Loucy (cell line): ENCODE data around the gene CCIN.

Experiments
- H2AFZ ChIP-seq: fragments of 200-600 bp; sonication (generic); 2 replicates; pipeline ENCODE4 v1.6.0; 2016; ENCODE audit warnings: antibody characterized with exemption, mild to moderate bottlenecking, low read length, moderate library complexity
- H3F3A ChIP-seq: fragments of 200-600 bp; 2 replicates; pipeline ENCODE4 v1.6.0; 2016; ENCODE audit warnings: antibody characterized with exemption, low read depth, mild to moderate bottlenecking
- H3K27me3 ChIP-seq: fragments of 200-600 bp; sonication (generic); 2 replicates; pipeline ENCODE4 v1.6.1; 2014; ENCODE audit warnings: low read length, mild to moderate bottlenecking; ENCODE audit not compliant: insufficient read depth, poor library complexity, severe bottlenecking
- H3K36me3 ChIP-seq: fragments of 200-600 bp; sonication (generic); 2 replicates; pipeline ENCODE4 v1.6.1; 2016; ENCODE audit warnings: low read length; ENCODE audit not compliant: insufficient read depth
- H3K4me1 ChIP-seq: fragments of 200-600 bp; sonication (generic); 2 replicates; pipeline ENCODE4 v1.5.1; 2014; ENCODE audit warnings: low read length, mild to moderate bottlenecking; ENCODE audit not compliant: insufficient read depth, poor library complexity, severe bottlenecking
- H3K4me2 ChIP-seq: fragments of 200-600 bp; sonication (generic); 2 replicates; pipeline ENCODE4 v1.6.0; 2014; ENCODE audit warnings: antibody characterized with exemption, low read length, low read depth, mild to moderate bottlenecking; ENCODE audit not compliant: poor library complexity, severe bottlenecking
- H3K4me3 ChIP-seq: fragments of 200-600 bp; sonication (generic); 2 replicates; pipeline ENCODE4 v1.5.1; 2014; ENCODE audit warnings: low read length, mild to moderate bottlenecking, mixed read lengths; ENCODE audit not compliant: poor library complexity, severe bottlenecking
- H3K79me2 ChIP-seq: fragments of 200-600 bp; sonication (generic); 2 replicates; pipeline ENCODE4 v1.6.1; 2014; ENCODE audit warnings: low read length; ENCODE audit not compliant: insufficient read depth
- H3K9ac ChIP-seq: fragments of 200-600 bp; sonication (generic); 2 replicates; pipeline ENCODE4 v1.6.0; 2014; ENCODE audit warnings: mild to moderate bottlenecking, low read depth, low read length, moderate library complexity; ENCODE audit not compliant: poor library complexity, severe bottlenecking
- H3K9me2 ChIP-seq: fragments of 200-600 bp; sonication (generic); replicated peaks from 2 replicates; pipeline ENCODE4 v1.6.1; 2016; ENCODE audit warnings: low read depth, low read length, mixed read lengths
- H3K9me3 ChIP-seq: fragments of 200-600 bp; sonication (generic); 2 replicates; pipeline ENCODE4 v1.6.1; 2014; ENCODE audit warnings: mild to moderate bottlenecking, antibody characterized with exemption, low read length, low read depth; ENCODE audit not compliant: insufficient read depth
- H4K20me1 ChIP-seq: fragments of 200-600 bp; sonication (generic); 2 replicates; pipeline ENCODE4 v1.6.0; 2014; ENCODE audit warnings: antibody characterized with exemption, low read length, mild to moderate bottlenecking; ENCODE audit not compliant: insufficient read depth, poor library complexity, severe bottlenecking
- CTCF ChIP-seq: fragments of 200-600 bp; sonication (generic); conservative IDR thresholded peaks from 2 replicates; pipeline ENCODE4 v1.5.1; 2014; ENCODE audit warnings: mild to moderate bottlenecking, antibody characterized with exemption, low read length
- EZH2phosphoT487 ChIP-seq: fragments of 200-600 bp; IDR thresholded peaks from 2 replicates; pipeline ENCODE4 v1.6.1; 2018; ENCODE audit warnings: antibody characterized with exemption, mild to moderate bottlenecking, moderate library complexity, borderline replicate concordance

Gene CCIN

DNA sequence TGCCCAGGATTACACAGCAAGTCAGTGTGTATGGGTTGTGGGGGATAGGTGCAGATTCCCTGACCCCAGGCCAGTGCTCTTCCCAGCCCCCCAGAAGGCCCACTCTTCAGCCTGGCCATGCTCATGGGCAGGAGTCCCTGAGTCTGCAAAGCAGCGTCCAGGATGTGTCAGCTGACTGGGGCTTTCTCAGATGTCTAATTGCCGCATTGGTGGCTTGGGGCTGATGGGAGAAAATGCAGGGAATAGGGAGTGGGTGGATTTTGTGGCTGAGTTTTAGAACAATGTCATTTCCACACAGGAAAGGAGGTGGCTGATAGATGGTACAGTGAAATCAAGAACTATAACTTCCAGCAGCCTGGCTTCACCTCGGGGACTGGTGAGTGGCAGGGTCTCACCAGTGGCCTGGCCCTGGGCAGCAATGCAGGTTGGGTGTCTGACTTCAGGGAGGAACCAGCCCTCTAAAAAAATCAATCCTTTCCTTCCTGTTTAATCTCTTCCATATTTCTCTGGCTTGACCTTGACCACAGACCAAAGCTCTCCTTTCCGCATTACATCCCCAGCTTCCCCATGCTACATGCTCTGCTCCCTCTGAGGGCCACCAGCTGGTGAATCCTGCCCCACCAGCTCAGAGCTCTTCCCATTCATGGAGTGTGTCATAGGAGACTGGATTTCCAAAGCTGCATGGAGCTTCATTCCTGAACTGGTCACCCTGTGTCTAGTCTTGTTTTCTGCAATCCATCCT, 18.4 kb upstream of the CCIN start:
- H3F3A ChIP-seq: peaks cover 2% of the 10 kb centered on the region; the same call in 1 of the 2 replicates
- no peaks in the 10 kb centered on the region for H3K9me2 ChIP-seq
- H3K4me3 ChIP-seq: peak overlapping the region; percentile 82
- no peaks in the 10 kb centered on the region for H3K9me3 ChIP-seq
- H3K79me2 ChIP-seq: peaks cover 13% of the 10 kb centered on the region; the same call in 1 of the 2 replicates
- H3K4me1 ChIP-seq: peaks cover 39% of the 10 kb centered on the region
- no peak overlapping the region for H2AFZ ChIP-seq
- H3K36me3 ChIP-seq: no peaks in the 10 kb centered on the region
- TF ChIP-seq EZH2phosphoT487: no peak
- TF ChIP-seq CTCF: no peak
- H3K27me3 ChIP-seq: no peaks in the 10 kb centered on the region
- no peaks in the 10 kb centered on the region for H4K20me1 ChIP-seq
- H3K9ac ChIP-seq: peak overlapping the region; percentile 98
- peak overlapping the region; percentile 97 for H3K4me2 ChIP-seq

DNA sequence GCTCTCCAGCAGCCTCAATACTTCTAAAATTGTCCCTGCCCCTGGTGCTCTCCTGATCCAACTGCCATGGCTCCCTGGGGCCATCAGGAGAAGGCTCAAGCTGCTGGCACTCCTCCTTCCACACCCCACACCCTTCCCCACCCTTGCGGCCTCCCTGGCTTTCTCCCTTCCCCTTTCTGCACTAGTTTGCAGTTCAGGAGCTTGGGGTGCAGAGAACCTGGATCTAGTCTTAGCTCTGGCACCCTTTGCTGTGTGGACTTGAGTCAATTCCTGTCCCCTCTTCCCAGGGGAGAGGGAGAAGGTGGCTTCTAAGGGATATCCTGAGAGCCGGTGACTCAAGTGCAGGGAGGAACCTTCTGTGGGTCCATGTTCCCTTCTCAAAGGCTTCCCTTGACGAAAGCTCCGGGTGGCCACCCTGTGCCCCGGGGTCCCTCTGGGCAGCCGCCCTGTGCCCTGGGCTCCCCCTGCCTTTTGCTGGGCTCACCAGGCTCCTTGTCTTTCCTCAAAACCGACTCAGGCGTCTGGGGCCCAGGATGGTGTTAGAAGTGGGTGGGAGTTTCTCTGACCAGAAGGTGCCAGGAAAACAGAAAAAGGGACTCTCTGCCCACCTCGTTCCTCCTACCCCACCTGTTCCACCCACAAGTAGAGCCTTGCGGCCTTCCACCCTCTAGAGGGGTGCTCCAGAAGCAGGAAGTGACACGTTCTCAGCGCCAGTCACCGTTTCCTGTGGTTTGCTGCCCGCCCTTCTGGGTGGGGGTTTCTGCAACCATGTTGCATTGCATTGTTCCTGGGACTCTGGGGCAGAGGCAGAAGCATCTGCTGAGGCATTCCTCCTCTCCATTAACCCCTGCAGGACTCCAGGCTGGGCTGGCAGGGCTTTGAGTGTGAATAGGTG, 17.6 kb upstream of the CCIN start:
- H3K4me2 ChIP-seq: peak overlapping the region; percentile 97
- H3K4me1 ChIP-seq: peaks cover 39% of the 10 kb centered on the region
- H3F3A ChIP-seq: peaks cover 2% of the 10 kb centered on the region; the same call in 1 of the 2 replicates
- H3K27me3 ChIP-seq: no peaks in the 10 kb centered on the region
- peak overlapping the region; percentile 82 for H3K4me3 ChIP-seq
- TF ChIP-seq EZH2phosphoT487: no peak
- no peak for TF ChIP-seq CTCF
- peak overlapping the region; percentile 98 for H3K9ac ChIP-seq
- H2AFZ ChIP-seq: peak overlapping the region; percentile 29; the same call in 1 of the 2 replicates
- H3K9me2 ChIP-seq: no peaks in the 10 kb centered on the region
- H4K20me1 ChIP-seq: no peaks in the 10 kb centered on the region
- peaks cover 13% of the 10 kb centered on the region; the same call in 1 of the 2 replicates for H3K79me2 ChIP-seq
- no peaks in the 10 kb centered on the region for H3K36me3 ChIP-seq
- peaks cover 3% of the 10 kb centered on the region; the same call in 1 of the 2 replicates for H3K9me3 ChIP-seq

GRCh38 chr9:36152741-36153438, 16.3 kb upstream of the CCIN start:
- Histone ChIP-seq H3K4me1 (peaks cover 39% of the 10 kb centered on the region), H3K4me3 (peak overlapping the region; percentile 82), H4K20me1 (no peaks in the 10 kb centered on the region), H2AFZ (no peak overlapping the region), H3K9me2 (no peaks in the 10 kb centered on the region), H3K79me2 (peaks cover 13% of the 10 kb centered on the region; the same call in 1 of the 2 replicates), H3F3A (peaks cover 2% of the 10 kb centered on the region; the same call in 1 of the 2 replicates), H3K36me3 (no peaks in the 10 kb centered on the region), H3K4me2 (peak overlapping the region; percentile 97), H3K9ac (peak overlapping the region; percentile 98), H3K27me3 (no peaks in the 10 kb centered on the region), H3K9me3 (peaks cover 5% of the 10 kb centered on the region; the same call in 1 of the 2 replicates)
- TF ChIP-seq EZH2phosphoT487 (no peak), CTCF (no peak)
